GM20000 (cell line): ENCODE results near the gene SPATA18.

ENCODE experiments used
- DNase-seq: peaks from one replicate; pipeline ENCODE4 v3.0.0; 2012; ENCODE audit warnings: low spot score
- CTCF ChIP-seq: IDR thresholded peaks from 2 replicates; pipeline ENCODE4 v1.5.1; 2012; ENCODE audit warnings: mild to moderate bottlenecking, control low read depth; ENCODE audit errors: extremely low read depth, missing control alignments

SPATA18 gene

GRCh38 chr4:52035190-52035589 lies 15.9 kb upstream of the SPATA18 start:
- TF ChIP-seq CTCF: no peak
- no peak for DNase-seq

- no peak for DNase-seq
- no peak for TF ChIP-seq CTCF
These were observed 14.1 kb upstream of the SPATA18 start for GRCh38 chr4:52036886-52037530.

- TF ChIP-seq CTCF: no peak
- DNase-seq: no peak
These were observed 13.4 kb upstream of the SPATA18 start for GRCh38 chr4:52037689-52038102.

- peak; percentile 85 for DNase-seq
- no peak for TF ChIP-seq CTCF
These were observed 12.8 kb upstream of the SPATA18 start, which contains the start of gene SGCB for GRCh38 chr4:52038103-52038912. TSS of gene SGCB (minus strand) at chr4:52038299. CDS start at chr4:52038259, 40 bp downstream.

GRCh38 chr4:52045028-52045427 lies 6.1 kb upstream of the SPATA18 start:
- DNase-seq: no peak
- TF ChIP-seq CTCF: no peak

GRCh38 chr4:52049266-52049665 lies 1.8 kb upstream of the SPATA18 start:
- DNase-seq: no peak
- no peak for TF ChIP-seq CTCF
